AG09319 (cell line): Measurements from ENCODE around the gene DGKI.

Source experiments
- DNase-seq: peaks from one replicate; pipeline ENCODE4 v3.0.0-alpha.2; 2010; ENCODE audit warnings: low read depth; ENCODE audit errors: extremely low read depth
- CTCF ChIP-seq: IDR thresholded peaks from 2 replicates; pipeline ENCODE4 v1.5.1; 2011; ENCODE audit warnings: low read depth, mild to moderate bottlenecking, inconsistent platforms, low read length, moderate library complexity

Gene DGKI

GRCh38 chr7:137681657-137682562 lies 164.9 kb downstream of the DGKI start:
- DNase-seq, result peak; percentile 40
- TF ChIP-seq CTCF, result no peak

- DNase-seq, result no peak
Observed at GRCh38 chr7:137674551-137675409, 172.0 kb downstream of the DGKI start.

GRCh38 chr7:137674048-137674447 lies 172.7 kb downstream of the DGKI start:
- TF ChIP-seq CTCF, result no peak
- no peak for DNase-seq

More at GRCh38 chr7:137674551-137675409, 172.0 kb downstream of the DGKI start:
- no peak for TF ChIP-seq CTCF

- no peak for TF ChIP-seq CTCF
- DNase-seq, result no peak
Observed at GRCh38 chr7:137671920-137672319, 174.9 kb downstream of the DGKI start.

- DNase-seq, result no peak
- TF ChIP-seq CTCF, result no peak
Observed at GRCh38 chr7:137670222-137671064, 176.3 kb downstream of the DGKI start.

GRCh38 chr7:137669706-137670105 lies 177.1 kb downstream of the DGKI start:
- no peak for DNase-seq
- no peak for TF ChIP-seq CTCF
